Measurements from ENCODE around the gene IDS.
"Not testable (repeated sequence)": the region's sequence is repeated elsewhere in the genome, so short reads cannot be mapped to it uniquely, and the experiment has no call there.

GRCh38 chrX:149537474-149537873 is 32.4 kb upstream of the IDS start:
- TF ChIP-seq CTCF (IDR thresholded peaks at IDR 0.05; ENCODE audit: insufficient read depth, low read length); POLR2AphosphoS5 (IDR thresholded peaks at IDR 0.05; ENCODE audit: low read depth); SPI1 (IDR thresholded peaks at IDR 0.05; ENCODE audit: borderline replicate concordance, low read depth); REST (IDR thresholded peaks at IDR 0.05; ENCODE audit: insufficient replicate concordance, low read depth): not testable (repeated sequence)

Data from HL-60 (cell line).